Measurements from ENCODE around the gene AP1S2.
A peak's percentile ranks its signal among the peaks of the same experiment; 100 is the strongest.

AP1S2 gene

GRCh38 chrX:15789979-15790768 lies 64.4 kb downstream of the AP1S2 start, which contains the start of gene ZRSR2:
Gene ZRSR2 (plus strand): TSS chrX:15790484. CDS start chrX:15790496, 12 bp downstream.
- TF ChIP-seq CTCF (conservative IDR thresholded peaks at IDR 0.05; ENCODE audit: low read depth, low read length): no peak
- peak within 1 kb of the TSS; percentile 82 for H3K4me3 ChIP-seq (ENCODE audit: low read depth, low read length)
- peak; percentile 75 for DNase-seq (ENCODE audit: low read depth)

DNA sequence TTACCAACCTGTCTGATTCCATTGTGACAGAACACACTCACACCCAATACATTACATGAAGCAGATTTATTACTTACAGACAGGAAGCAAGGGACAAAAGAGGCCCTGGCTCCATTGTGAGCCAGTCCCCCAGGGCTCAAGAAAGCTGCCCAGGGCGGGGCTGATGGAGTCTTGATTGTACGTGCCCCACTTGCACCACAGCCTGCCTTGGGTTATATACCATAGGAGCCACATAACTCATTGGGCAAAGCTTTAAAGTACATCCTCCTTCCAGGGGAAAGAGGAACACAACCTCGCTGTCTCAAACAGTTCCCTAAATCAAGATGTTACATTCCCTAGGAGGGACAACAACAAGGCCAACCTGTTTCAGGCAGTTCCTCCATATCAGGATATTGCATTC lies 67.7 kb downstream of the AP1S2 start:
- no peak for TF ChIP-seq CTCF (conservative IDR thresholded peaks at IDR 0.05; ENCODE audit: low read depth, low read length)
- H3K4me3 ChIP-seq (ENCODE audit: low read depth, low read length): no peak overlapping the region
- no peak for DNase-seq (ENCODE audit: low read depth)

DNA sequence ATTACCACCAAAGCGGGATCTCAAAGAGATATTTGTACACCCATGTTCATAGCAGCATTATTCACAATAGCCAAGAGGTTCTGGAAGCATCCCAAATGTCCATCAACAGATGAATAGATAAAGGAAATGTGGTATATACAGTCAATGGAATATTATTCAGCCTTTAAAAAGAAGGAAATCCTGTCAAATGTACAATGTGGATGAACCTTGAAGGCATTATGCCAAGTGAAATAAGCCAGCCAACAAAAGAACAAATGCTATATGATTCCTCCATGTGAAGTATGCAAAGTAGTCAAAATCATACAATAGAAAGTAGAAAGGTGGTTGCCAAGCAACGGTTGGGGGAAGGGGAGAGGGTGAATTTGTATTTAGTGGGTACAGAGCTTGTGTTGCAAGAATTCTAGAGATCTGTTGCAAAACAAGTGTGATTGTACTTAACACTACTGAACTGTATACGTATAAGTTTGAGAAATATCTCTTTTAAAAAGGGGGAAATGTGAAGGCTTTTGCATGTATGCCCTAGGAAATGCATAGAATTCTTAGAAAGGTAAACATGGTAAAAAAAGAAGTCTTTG lies 69.3 kb downstream of the AP1S2 start:
- DNase-seq (ENCODE audit: low read depth): no peak
- no peak overlapping the region for H3K4me3 ChIP-seq (ENCODE audit: low read depth, low read length)
- TF ChIP-seq CTCF (conservative IDR thresholded peaks at IDR 0.05; ENCODE audit: low read depth, low read length): no peak

- DNase-seq (ENCODE audit: low read depth): no peak
- H3K4me3 ChIP-seq (ENCODE audit: low read depth, low read length): no peak overlapping the region
- TF ChIP-seq CTCF (conservative IDR thresholded peaks at IDR 0.05; ENCODE audit: low read depth, low read length): no peak
These were observed 72.5 kb downstream of the AP1S2 start for GRCh38 chrX:15781961-15782699.

Data from choroid plexus epithelial cell (primary cell).